D721Med (cell line): ENCODE data around the gene GABPA.

Experiments used
- DNase-seq: peaks from one replicate; pipeline ENCODE4 v3.0.0; 2011; ENCODE audit warnings: low spot score; ENCODE audit not compliant: insufficient read length
- FAIRE-seq: peaks from 2 replicates; lab custom pipeline; 2011; peaks lifted over from hg19 to GRCh38; lab: Jason Lieb, UNC
- CTCF ChIP-seq: IDR thresholded peaks from 2 replicates; pipeline ENCODE4 v1.5.1; 2012; ENCODE audit warnings: mild to moderate bottlenecking, control low read depth; ENCODE audit not compliant: insufficient read depth; ENCODE audit errors: missing control alignments

Gene GABPA

GRCh38 chr21:25790122-25790877 is 55.5 kb downstream of the GABPA start:
- peak; percentile 21 for TF ChIP-seq CTCF
- FAIRE-seq = no peak
- DNase-seq = no peak

GRCh38 chr21:25790878-25791204 is 56.1 kb downstream of the GABPA start:
- peak; percentile 46 for FAIRE-seq
- no peak for DNase-seq
- no peak for TF ChIP-seq CTCF

DNA sequence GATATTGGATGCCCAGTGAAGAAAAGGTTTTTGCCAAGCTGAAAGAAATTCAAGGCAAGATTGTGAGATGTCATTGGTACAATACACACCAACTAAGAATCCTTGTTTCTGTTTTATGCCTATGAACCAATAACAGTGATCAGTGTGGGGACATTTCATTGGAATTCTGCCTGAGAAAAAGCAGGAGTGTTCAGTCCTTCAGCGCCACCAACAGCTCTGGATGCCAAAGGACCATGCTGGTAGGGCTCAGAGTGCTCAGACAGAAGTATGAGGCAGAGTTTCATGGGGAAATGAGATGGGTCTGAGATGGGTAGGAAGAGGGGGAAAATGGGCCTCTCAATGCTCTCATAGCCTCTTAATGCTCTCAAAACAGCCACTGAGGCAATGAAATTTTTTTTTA is 56.5 kb downstream of the GABPA start:
- no peak for TF ChIP-seq CTCF
- DNase-seq (no peak), FAIRE-seq (no peak)

DNA sequence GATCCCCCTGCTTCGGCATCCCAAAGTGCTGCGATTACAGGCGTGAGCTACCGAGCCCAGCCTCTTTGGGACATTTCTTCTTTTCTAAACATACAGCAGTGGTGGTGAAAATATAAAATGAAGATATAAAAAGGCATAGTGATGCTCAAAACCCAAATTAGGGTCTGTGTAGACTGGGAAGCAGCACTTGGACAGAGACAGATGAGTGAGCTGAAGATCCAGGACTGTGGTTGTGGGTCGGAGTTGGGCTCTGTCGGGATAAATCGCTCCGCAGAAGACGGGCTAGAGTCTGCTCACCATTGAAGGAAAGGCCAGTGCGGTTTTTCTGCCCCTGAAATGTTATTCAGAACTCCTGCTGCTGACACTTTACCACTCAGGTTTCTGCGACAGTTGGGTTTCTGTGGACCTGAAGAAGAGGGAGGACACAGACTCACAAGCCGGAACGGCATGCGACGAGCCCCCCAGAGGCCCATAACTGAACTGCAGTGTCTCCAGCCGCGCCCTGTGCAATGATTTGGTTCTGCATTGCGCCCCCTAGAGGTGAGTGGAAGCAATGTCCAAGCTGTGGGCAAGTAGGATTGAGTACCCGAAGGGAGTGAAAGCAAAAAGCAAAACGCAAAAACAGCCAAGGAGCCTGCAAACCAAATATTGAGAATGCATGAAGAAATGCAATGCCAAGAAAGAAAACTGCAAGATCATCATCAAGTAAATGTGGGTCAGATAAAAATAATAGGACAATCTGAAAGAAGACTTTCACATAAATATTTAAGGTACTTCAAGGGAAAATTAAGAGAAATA is 66.6 kb downstream of the GABPA start:
- DNase-seq (peak; percentile 43), FAIRE-seq (no peak)

GRCh38 chr21:25806060-25806459 is 71.3 kb downstream of the GABPA start:
- DNase-seq (no peak), FAIRE-seq (no peak)
- TF ChIP-seq CTCF = no peak

More for the DNA sequence above, 66.6 kb downstream of the GABPA start:
- peak; percentile 99 for TF ChIP-seq CTCF

DNA sequence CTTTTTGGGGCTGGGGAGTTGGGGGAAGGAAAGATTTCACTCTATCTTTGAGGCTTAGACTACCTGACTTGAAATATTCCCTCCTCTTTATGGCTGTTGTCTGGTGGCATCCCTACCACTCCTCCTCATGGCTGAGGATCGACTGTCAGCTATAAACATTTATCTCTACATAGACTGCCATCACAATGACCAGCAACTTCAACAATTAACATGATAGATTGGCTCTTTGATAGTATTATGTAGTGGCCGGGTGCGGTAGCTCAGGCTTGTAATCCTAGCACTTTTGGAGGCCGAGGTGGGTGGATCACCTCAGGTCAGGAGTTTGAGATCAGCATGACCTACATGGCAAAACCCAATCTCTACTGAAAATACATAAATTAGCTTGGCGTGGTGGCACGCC is 72.4 kb downstream of the GABPA start:
- DNase-seq (no peak), FAIRE-seq (no peak)
- no peak for TF ChIP-seq CTCF

GRCh38 chr21:25809013-25809412 is 74.2 kb downstream of the GABPA start:
- FAIRE-seq (no peak), DNase-seq (no peak)
- TF ChIP-seq CTCF = no peak
